Heart left ventricle (tissue), 13 donors: ENCODE results near the gene TMEM52.

ENCODE experiments used
- POLR2A ChIP-seq, 2 donors: fragments of 450-650 bp; IDR thresholded peaks; one replicate each; pipeline ENCODE4 v1.6.1; 2017; ENCODE audit warnings: antibody characterized with exemption in 2 of 2, mild to moderate bottlenecking in 2 of 2, moderate library complexity in 2 of 2
- TF ChIP-seq, protein P1 (sequence below), 12 donors: fragments of 200-600 bp; sonication (generic) in 4 of 12; IDR thresholded peaks; one replicate each; pipeline versions ENCODE4 v1.5.0 to v1.8.0; 2018 to 2022; ENCODE audit warnings: antibody characterized with exemption in 12 of 12, mild to moderate bottlenecking in 5 of 12
- donor health status: ischemic (EF 13 %, LVEDD 7.1; RV severe dilation, severe dysfunction).
- donor health status: DM: no; HTN: yes; CAD: no.
- donor health status: DM: no; HTN: no; CAD: no.
- donor health status: ischemic (EF 25% LVEDD 6.9; RV normal size, moderate dysfunction).
- donor health status: ischemic (EF 25% LVEDD 5.7; RV mildly dilated, moderate dysfunction).
- donor health status: ischemic (EF 35%, LVEDD 5.7; RV mildly dilated, moderate dysfunction).
- donor health status: nonischemic (EF 11% LVEDD 7.7; RV severe dilation, severe dysfunction).
- donor health status: DM: yes; HTN: yes; CAD: no.
- donor health status: PGD.
- donor health status: ischemic (EF 29% LVEDD 5.4; RV normal size, mild dysfunction).
- donor health status: nonischemic (EF 23%, LVEDD 6.1; RV moderate dilation, normal function).

- TF ChIP-seq, protein P1, sequence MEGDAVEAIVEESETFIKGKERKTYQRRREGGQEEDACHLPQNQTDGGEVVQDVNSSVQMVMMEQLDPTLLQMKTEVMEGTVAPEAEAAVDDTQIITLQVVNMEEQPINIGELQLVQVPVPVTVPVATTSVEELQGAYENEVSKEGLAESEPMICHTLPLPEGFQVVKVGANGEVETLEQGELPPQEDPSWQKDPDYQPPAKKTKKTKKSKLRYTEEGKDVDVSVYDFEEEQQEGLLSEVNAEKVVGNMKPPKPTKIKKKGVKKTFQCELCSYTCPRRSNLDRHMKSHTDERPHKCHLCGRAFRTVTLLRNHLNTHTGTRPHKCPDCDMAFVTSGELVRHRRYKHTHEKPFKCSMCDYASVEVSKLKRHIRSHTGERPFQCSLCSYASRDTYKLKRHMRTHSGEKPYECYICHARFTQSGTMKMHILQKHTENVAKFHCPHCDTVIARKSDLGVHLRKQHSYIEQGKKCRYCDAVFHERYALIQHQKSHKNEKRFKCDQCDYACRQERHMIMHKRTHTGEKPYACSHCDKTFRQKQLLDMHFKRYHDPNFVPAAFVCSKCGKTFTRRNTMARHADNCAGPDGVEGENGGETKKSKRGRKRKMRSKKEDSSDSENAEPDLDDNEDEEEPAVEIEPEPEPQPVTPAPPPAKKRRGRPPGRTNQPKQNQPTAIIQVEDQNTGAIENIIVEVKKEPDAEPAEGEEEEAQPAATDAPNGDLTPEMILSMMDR (IDR thresholded peaks at IDR 0.05), result no peak
- TF ChIP-seq POLR2A (IDR thresholded peaks at IDR 0.05), result no peak
Observed at GRCh38 chr1:1892079-1892762, 26.9 kb downstream of the TMEM52 start.
